Measurements from ENCODE around the gene DGKI.

The DGKI gene

GRCh38 chr7:137642472-137642871 lies 204.3 kb downstream of the DGKI start:
- no peak for FAIRE-seq

GRCh38 chr7:137642031-137642430 lies 204.7 kb downstream of the DGKI start:
- no peak for FAIRE-seq

GRCh38 chr7:137636376-137636775 lies 210.4 kb downstream of the DGKI start:
- FAIRE-seq: no peak

- FAIRE-seq: no peak
These were observed 210.9 kb downstream of the DGKI start for GRCh38 chr7:137635874-137636273.

- no peak for FAIRE-seq
These were observed 211.6 kb downstream of the DGKI start for GRCh38 chr7:137635132-137635531.

- no peak for FAIRE-seq
These were observed 212.4 kb downstream of the DGKI start for GRCh38 chr7:137634356-137634755.

GRCh38 chr7:137633133-137633532 lies 213.6 kb downstream of the DGKI start:
- no peak for FAIRE-seq

GRCh38 chr7:137628216-137628615 lies 218.6 kb downstream of the DGKI start:
- no peak for FAIRE-seq

- no peak for FAIRE-seq
These were observed 220.2 kb downstream of the DGKI start for GRCh38 chr7:137626469-137627067.

- FAIRE-seq: no peak
These were observed 221.6 kb downstream of the DGKI start for GRCh38 chr7:137625197-137625596.

- no peak for FAIRE-seq
These were observed 227.6 kb downstream of the DGKI start for GRCh38 chr7:137619181-137619580.

GRCh38 chr7:137618748-137619147 lies 228.0 kb downstream of the DGKI start:
- no peak for FAIRE-seq

- FAIRE-seq: no peak
These were observed 233.7 kb downstream of the DGKI start for GRCh38 chr7:137613006-137613525.

GRCh38 chr7:137611606-137612005 lies 235.2 kb downstream of the DGKI start:
- no peak for FAIRE-seq

- no peak for FAIRE-seq
These were observed 237.3 kb downstream of the DGKI start for GRCh38 chr7:137609500-137609899.

GRCh38 chr7:137606061-137606674 lies 240.6 kb downstream of the DGKI start:
- peak; percentile 75 for FAIRE-seq

- FAIRE-seq: no peak
These were observed 243.7 kb downstream of the DGKI start for GRCh38 chr7:137603043-137603442.

GRCh38 chr7:137601642-137602041 lies 245.1 kb downstream of the DGKI start:
- no peak for FAIRE-seq

GRCh38 chr7:137597856-137598255 lies 248.9 kb downstream of the DGKI start:
- FAIRE-seq: no peak

- no peak for FAIRE-seq
These were observed 253.6 kb downstream of the DGKI start for GRCh38 chr7:137593115-137593711.

GRCh38 chr7:137592232-137592896 lies 254.4 kb downstream of the DGKI start:
- no peak for FAIRE-seq

- FAIRE-seq: no peak
These were observed 255.3 kb downstream of the DGKI start for GRCh38 chr7:137591421-137591837.

GRCh38 chr7:137590756-137591305 lies 255.9 kb downstream of the DGKI start:
- FAIRE-seq: no peak

Measured in colon (tissue), 2 donors.